Measurements from ENCODE around the gene IL36B.

IL36B gene

DNA sequence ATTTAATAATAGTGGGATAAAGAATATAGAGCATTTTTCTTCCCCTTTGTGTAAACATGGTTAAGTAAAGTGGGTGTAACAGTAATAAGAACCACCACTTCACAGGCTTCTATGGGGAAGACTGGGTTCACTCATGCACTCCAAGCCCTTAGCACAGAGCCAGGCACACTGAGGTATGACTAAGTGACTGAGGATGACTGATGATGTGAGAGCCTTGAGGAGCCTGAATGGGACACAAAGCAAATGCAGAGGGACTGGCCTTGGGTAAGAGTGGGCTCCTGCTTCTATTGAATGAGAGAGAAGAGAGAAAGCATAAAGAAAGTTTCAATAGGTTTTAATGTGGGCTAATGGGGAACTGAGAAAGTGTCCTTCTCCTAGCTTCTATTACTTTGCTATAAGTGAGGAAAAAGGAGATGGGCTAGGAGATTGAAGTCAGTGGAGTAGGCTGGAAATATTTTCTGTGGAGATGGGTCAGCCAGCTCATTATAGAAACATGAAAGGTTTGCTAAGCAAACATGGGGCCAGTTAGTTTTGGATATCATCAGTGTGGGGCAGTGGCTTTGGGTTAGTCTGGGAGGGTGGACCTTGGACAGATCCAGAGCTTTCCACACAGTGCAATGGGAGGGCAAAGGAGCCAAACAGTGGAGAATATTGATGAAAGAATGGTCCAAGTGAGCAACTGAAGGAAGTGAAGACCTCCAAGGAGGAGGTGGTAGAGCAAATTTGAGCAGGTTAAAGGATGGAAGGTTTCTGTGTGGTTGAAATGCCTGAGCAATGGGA is 35.7 kb upstream of the IL36B start:
- Histone ChIP-seq H3K4me1 (ENCODE audit: control insufficient read depth, insufficient read depth, low read length) (no peaks in the 10 kb centered on the region), H3K27me3 (ENCODE audit: control insufficient read depth, insufficient read depth, low read length) (no peaks in the 10 kb centered on the region), H3K27ac (ENCODE audit: low read length) (no peak overlapping the region), H3K36me3 (ENCODE audit: control insufficient read depth, insufficient read depth, low read length) (no peaks in the 10 kb centered on the region), H3K9me3 (ENCODE audit: control insufficient read depth, insufficient read depth, low read length) (no peaks in the 10 kb centered on the region), H3K4me3 (ENCODE audit: low read length) (no peak overlapping the region)
- no peak for DNase-seq (ENCODE audit: low read depth, low spot score)

DNA sequence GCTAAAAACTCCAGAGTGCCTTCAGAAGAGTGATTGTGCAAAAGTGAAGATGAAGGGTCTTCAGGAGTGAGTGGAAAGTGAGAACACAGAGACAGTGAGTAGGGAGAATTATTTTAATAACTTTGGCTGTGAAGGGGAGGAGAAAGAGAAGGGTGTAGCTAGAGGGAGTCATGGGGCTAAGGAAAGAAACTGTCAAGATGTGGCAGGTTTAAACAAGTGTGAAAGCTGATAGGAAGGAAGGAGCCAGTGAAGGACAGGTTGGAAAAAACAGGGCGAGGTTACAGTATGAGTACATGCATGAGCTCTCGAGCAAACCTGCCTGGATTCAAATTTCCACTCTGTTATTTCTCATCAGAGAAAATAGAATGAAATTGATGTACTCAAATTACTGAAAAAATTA is 32.9 kb upstream of the IL36B start:
- WGBS (ENCODE audit: insufficient coverage, insufficient read length), result no CpG with 5 or more reads among the region's 2 CpGs
- no peak for DNase-seq (ENCODE audit: low read depth, low spot score)
- Histone ChIP-seq H3K27me3 (ENCODE audit: control insufficient read depth, insufficient read depth, low read length) (no peaks in the 10 kb centered on the region), H3K27ac (ENCODE audit: low read length) (no peak overlapping the region), H3K4me1 (ENCODE audit: control insufficient read depth, insufficient read depth, low read length) (no peaks in the 10 kb centered on the region), H3K36me3 (ENCODE audit: control insufficient read depth, insufficient read depth, low read length) (no peaks in the 10 kb centered on the region), H3K4me3 (ENCODE audit: low read length) (no peak overlapping the region), H3K9me3 (ENCODE audit: control insufficient read depth, insufficient read depth, low read length) (no peaks in the 10 kb centered on the region)

DNA sequence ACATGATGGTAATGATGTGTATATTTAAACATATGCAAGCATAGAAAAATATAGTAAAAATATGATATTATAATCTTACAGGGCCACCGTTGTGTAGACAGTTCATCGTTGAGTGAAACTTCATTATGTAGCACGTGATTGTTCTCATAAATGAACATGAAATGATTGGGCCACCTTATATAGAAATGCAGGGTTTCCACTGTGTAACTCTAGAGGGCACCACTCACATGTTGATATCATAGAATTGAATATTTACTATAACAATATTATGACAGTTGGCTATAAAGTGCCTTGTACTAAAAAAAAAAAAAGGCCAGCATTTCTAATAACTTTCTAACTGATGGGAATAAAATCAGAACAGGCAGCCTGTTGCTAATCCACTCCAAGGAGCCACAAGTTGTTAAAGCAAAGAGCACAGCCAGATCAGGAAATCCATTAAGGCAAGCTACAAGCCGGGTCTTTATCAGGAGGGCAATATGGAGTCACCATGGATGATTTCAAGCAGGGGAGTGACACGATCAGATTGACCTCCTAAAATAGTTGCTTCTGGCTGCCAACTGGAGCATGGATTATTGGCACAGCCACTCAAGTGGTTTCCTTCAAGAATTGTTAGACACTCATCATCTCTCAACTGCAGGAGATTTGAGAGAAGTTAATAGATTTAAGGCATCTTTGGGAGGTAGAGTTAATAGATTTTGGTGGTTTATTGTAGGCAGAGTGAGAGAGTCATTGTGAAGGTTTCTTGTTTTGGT is 31.8 kb upstream of the IL36B start:
- no CpG with 5 or more reads among the region's 5 CpGs for WGBS (ENCODE audit: insufficient coverage, insufficient read length)
- no peak for DNase-seq (ENCODE audit: low read depth, low spot score)
- H3K4me1 ChIP-seq (ENCODE audit: control insufficient read depth, insufficient read depth, low read length), result peaks cover 2% of the 10 kb centered on the region; the same call in 1 of the 2 replicates

DNA sequence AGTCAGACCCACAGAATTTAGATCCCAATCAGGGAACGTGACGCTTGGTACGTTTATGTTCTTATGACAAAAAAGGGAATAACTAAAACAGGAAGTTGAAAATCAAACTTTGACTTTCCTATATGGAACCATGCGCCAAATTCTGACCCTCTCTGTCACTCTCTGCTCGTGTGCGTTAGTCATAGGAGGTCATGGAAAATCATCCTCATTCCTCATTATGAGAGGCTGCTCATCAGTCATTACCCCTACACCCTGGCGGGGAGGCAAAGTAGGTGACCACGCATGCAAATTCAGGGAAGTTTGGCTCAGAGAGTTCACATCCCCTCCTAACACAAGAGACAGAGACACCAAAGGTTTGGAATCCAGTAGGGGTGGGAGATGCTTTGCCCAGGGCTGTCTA is 30.6 kb upstream of the IL36B start:
- Histone ChIP-seq H3K9me3 (ENCODE audit: control insufficient read depth, insufficient read depth, low read length) (no peaks in the 10 kb centered on the region), H3K27ac (ENCODE audit: low read length) (no peak overlapping the region), H3K4me3 (ENCODE audit: low read length) (no peak overlapping the region), H3K4me1 (ENCODE audit: control insufficient read depth, insufficient read depth, low read length) (peaks cover 2% of the 10 kb centered on the region; the same call in 1 of the 2 replicates), H3K36me3 (ENCODE audit: control insufficient read depth, insufficient read depth, low read length) (no peaks in the 10 kb centered on the region), H3K27me3 (ENCODE audit: control insufficient read depth, insufficient read depth, low read length) (no peaks in the 10 kb centered on the region)
- DNase-seq (ENCODE audit: low read depth, low spot score), result no peak
- no CpG with 5 or more reads among the region's 8 CpGs for WGBS (ENCODE audit: insufficient coverage, insufficient read length)

More for the DNA sequence above, 31.8 kb upstream of the IL36B start:
- no peaks in the 10 kb centered on the region for H3K27me3 ChIP-seq (ENCODE audit: control insufficient read depth, insufficient read depth, low read length)
- no peaks in the 10 kb centered on the region for H3K9me3 ChIP-seq (ENCODE audit: control insufficient read depth, insufficient read depth, low read length)
- no peaks in the 10 kb centered on the region for H3K36me3 ChIP-seq (ENCODE audit: control insufficient read depth, insufficient read depth, low read length)
- no peak overlapping the region for H3K4me3 ChIP-seq (ENCODE audit: low read length)
- H3K27ac ChIP-seq (ENCODE audit: low read length), result no peak overlapping the region

DNA sequence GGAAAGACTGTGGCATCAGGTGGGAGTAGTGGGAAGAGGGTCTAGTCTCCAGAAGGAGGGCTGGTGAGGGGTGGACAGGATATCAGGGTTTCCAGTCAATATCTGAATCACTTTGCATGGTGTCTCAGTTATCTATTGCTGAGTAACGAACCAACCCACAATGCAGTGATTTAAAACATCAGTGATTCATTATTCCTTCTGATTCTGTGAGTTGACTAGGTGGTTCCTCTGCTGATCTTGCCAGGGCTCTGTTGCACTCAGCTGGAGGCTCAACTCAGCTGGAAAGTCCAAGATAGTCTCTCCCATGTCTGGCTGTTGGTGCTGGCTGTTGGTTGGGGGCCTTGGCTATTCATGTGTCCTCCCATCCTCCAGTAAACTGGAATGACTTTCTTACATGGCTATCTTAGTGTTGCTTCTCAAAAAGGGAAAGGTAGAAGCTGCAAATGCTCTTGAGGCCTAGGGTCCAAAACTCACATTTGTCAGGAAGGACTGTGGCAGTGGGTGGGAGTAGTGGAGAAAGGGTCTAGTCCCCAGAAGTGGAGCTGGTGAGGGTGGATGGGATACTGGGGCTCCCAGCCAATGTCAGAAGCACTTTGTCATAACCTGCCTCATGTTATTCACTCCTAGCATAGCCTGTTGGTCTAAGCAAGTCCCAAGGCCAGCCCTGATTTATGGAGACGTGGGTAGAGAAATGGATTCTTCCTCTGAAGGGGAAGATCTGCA is 29.0 kb upstream of the IL36B start:
- Histone ChIP-seq H3K27me3 (ENCODE audit: control insufficient read depth, insufficient read depth, low read length) (no peaks in the 10 kb centered on the region), H3K4me3 (ENCODE audit: low read length) (no peak overlapping the region), H3K36me3 (ENCODE audit: control insufficient read depth, insufficient read depth, low read length) (no peaks in the 10 kb centered on the region), H3K9me3 (ENCODE audit: control insufficient read depth, insufficient read depth, low read length) (no peaks in the 10 kb centered on the region), H3K27ac (ENCODE audit: low read length) (no peak overlapping the region), H3K4me1 (ENCODE audit: control insufficient read depth, insufficient read depth, low read length) (peaks cover 2% of the 10 kb centered on the region; the same call in 1 of the 2 replicates)
- DNase-seq (ENCODE audit: low read depth, low spot score), result no peak
- WGBS (ENCODE audit: insufficient coverage, insufficient read length), result no CpG with 5 or more reads among the region's 2 CpGs

DNA sequence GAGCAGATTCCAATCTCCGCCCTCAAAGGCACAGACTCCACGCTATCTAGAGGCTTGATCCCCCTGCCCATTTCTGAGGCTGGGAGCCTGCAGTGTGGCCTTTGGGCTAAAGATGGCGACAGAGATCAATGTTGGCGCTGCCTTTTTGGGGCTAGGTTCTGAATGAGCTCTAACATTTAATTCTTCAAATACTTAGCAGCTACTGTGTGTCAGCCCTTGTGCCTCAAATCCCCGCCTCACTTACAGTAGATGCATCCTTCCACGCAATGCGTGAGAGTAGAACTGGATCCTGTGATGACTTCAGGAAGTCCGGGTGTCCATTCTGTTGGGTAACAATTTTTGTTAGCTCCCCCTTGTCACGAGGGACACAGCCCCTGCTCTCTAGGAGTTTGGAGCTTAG is 27.5 kb upstream of the IL36B start:
- no CpG with 5 or more reads among the region's 9 CpGs for WGBS (ENCODE audit: insufficient coverage, insufficient read length)
- H3K9me3 ChIP-seq (ENCODE audit: control insufficient read depth, insufficient read depth, low read length), result no peaks in the 10 kb centered on the region
- H3K4me1 ChIP-seq (ENCODE audit: control insufficient read depth, insufficient read depth, low read length), result peaks cover 2% of the 10 kb centered on the region; the same call in 1 of the 2 replicates
- H3K27me3 ChIP-seq (ENCODE audit: control insufficient read depth, insufficient read depth, low read length), result no peaks in the 10 kb centered on the region
- no peak overlapping the region for H3K4me3 ChIP-seq (ENCODE audit: low read length)
- H3K36me3 ChIP-seq (ENCODE audit: control insufficient read depth, insufficient read depth, low read length), result no peaks in the 10 kb centered on the region
- H3K27ac ChIP-seq (ENCODE audit: low read length), result no peak overlapping the region
- DNase-seq (ENCODE audit: low read depth, low spot score), result peak; percentile 47

DNA sequence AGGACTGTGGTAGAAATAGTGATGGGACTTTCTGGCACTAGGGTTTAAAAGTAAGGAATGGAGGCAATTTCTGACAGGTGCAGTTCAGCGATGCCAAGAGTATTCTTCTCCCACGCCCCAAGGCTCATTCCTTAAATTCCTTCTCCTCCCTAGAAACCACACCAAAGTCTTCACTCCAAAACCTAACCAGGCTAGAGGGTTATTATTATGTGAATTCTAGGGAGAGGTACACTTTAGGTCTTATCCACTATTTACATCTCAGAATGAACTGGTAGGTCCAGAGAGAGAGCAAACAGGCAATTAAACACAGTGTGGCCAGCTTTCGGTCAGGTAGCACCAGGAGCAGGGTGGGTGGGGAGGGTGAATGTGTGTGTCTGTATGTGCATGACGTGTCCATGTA is 26.5 kb upstream of the IL36B start:
- Histone ChIP-seq H3K27me3 (ENCODE audit: control insufficient read depth, insufficient read depth, low read length) (no peaks in the 10 kb centered on the region), H3K27ac (ENCODE audit: low read length) (no peak overlapping the region), H3K9me3 (ENCODE audit: control insufficient read depth, insufficient read depth, low read length) (no peaks in the 10 kb centered on the region), H3K36me3 (ENCODE audit: control insufficient read depth, insufficient read depth, low read length) (no peaks in the 10 kb centered on the region), H3K4me3 (ENCODE audit: low read length) (no peak overlapping the region), H3K4me1 (ENCODE audit: control insufficient read depth, insufficient read depth, low read length) (peaks cover 2% of the 10 kb centered on the region; the same call in 1 of the 2 replicates)
- WGBS (ENCODE audit: insufficient coverage, insufficient read length), result no CpG with 5 or more reads among the region's 4 CpGs
- no peak for DNase-seq (ENCODE audit: low read depth, low spot score)

DNA sequence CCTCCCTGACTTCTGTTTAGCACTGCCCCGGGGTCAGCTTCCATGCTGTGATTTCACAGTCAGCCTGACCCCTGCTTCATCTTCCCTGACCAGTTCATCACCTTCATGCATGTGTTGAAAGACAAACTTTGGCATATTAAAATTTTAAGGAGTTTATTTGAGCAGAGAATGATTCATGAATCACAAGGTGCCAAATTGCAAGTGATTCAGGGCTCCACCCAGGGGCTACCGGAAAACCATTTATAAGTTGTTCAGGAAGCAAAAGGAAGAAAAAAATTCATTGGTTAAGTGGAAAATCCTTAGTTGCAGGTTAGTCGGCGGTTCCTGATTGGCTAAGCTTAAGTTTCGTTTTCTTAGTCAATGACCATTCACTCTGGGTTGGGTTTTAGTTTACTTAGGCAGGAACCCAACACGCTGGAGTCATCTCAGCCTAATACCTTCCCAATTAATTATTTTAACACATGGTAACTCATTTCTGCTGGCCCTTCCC is 25.7 kb upstream of the IL36B start:
- Histone ChIP-seq H3K27ac (ENCODE audit: low read length) (no peak overlapping the region), H3K27me3 (ENCODE audit: control insufficient read depth, insufficient read depth, low read length) (no peaks in the 10 kb centered on the region), H3K9me3 (ENCODE audit: control insufficient read depth, insufficient read depth, low read length) (no peaks in the 10 kb centered on the region), H3K36me3 (ENCODE audit: control insufficient read depth, insufficient read depth, low read length) (no peaks in the 10 kb centered on the region), H3K4me3 (ENCODE audit: low read length) (no peak overlapping the region), H3K4me1 (ENCODE audit: control insufficient read depth, insufficient read depth, low read length) (peaks cover 2% of the 10 kb centered on the region; the same call in 1 of the 2 replicates)
- WGBS (ENCODE audit: insufficient coverage, insufficient read length), result no CpG with 5 or more reads among the region's 6 CpGs
- no peak for DNase-seq (ENCODE audit: low read depth, low spot score)

DNA sequence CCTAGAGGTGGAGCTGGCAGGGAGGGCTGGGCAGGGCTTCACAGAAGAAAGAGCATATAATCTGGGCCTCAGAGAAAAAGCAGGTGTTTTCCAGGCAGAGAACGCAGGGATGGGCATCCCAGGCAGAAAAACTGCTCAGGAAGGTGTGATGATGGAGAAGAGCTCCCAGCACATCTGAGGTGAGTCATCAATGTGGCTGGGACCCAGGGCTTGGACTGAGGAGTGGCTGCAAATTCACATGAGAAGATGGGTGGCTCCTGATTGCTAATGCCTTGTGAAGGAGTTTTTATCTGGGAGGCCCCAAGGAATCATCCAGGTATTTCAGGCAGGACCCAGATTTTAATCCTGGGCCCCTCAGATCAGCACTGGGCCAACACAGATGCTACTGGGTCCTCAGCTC is 25.3 kb upstream of the IL36B start:
- H3K4me3 ChIP-seq (ENCODE audit: low read length), result no peak overlapping the region
- WGBS (ENCODE audit: insufficient coverage, insufficient read length), result no CpG with 5 or more reads among the region's 1 CpG
- no peaks in the 10 kb centered on the region for H3K36me3 ChIP-seq (ENCODE audit: control insufficient read depth, insufficient read depth, low read length)
- no peaks in the 10 kb centered on the region for H3K9me3 ChIP-seq (ENCODE audit: control insufficient read depth, insufficient read depth, low read length)
- no peak overlapping the region for H3K27ac ChIP-seq (ENCODE audit: low read length)
- peaks cover 2% of the 10 kb centered on the region; the same call in 1 of the 2 replicates for H3K4me1 ChIP-seq (ENCODE audit: control insufficient read depth, insufficient read depth, low read length)
- H3K27me3 ChIP-seq (ENCODE audit: control insufficient read depth, insufficient read depth, low read length), result no peaks in the 10 kb centered on the region
- DNase-seq (ENCODE audit: low read depth, low spot score), result no peak

DNA sequence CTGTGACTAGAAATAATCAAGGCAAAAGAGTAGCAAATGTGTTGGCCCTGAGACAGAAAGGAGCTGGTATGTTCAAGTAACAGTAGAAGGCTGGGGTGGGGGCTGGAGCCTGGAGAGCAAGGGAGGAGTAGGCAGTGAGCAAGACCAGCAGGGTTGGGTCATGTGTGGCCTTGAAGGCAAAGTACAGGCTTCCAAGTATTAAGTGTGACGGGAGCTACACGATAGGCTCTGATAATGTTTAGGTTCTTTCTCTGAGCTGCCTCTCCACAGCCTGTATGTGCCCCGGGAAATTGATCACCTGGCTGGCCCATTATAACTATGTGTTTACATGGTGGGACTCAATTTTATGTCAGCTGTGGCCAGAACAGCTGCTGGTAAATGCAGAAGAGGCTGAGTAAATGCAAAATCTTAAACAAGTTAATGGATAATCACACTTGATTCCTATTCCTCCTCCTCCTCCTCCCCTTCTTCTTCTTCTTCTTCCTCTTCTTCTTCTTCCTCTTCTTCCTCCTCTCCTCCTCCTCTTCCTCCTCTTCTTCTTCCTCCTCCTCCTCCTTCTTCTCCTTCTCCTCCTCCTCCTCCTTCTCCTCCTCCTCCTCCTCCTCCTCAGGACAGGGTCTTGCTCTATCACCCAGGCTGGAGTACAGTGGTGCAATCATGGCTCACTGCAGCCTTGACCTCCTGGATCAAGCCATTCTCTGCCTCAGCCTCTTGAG is 24.4 kb upstream of the IL36B start:
- Histone ChIP-seq H3K27me3 (ENCODE audit: control insufficient read depth, insufficient read depth, low read length) (no peaks in the 10 kb centered on the region), H3K27ac (ENCODE audit: low read length) (no peak overlapping the region), H3K9me3 (ENCODE audit: control insufficient read depth, insufficient read depth, low read length) (no peaks in the 10 kb centered on the region), H3K36me3 (ENCODE audit: control insufficient read depth, insufficient read depth, low read length) (no peaks in the 10 kb centered on the region), H3K4me3 (ENCODE audit: low read length) (no peak overlapping the region), H3K4me1 (ENCODE audit: control insufficient read depth, insufficient read depth, low read length) (peaks cover 2% of the 10 kb centered on the region; the same call in 1 of the 2 replicates)
- DNase-seq (ENCODE audit: low read depth, low spot score), result no peak
- WGBS (ENCODE audit: insufficient coverage, insufficient read length), result no CpG with 5 or more reads among the region's 3 CpGs

Data from iPS DF 6.9 (cell line).